Thoracic aorta (tissue), 2 donors: ENCODE data around the gene HSF5. TPM values are rescaled to one million over a fixed set of nuclear protein-coding genes. Genes with fewer than 3 reads are reported as not detected.

Source experiments
- ATAC-seq: fragments of 150-250 bp; one replicate; pipeline ENCODE4 v1.8.0; 2017; ENCODE audit warnings: low read depth; ENCODE audit not compliant: insufficient number of reproducible peaks, low FRiP score
- DNase-seq: peaks from one replicate; pipeline ENCODE4 v3.0.0-alpha.2; 2020; ENCODE audit warnings: low spot score
- H3K27ac ChIP-seq, 2 donors: fragments of 200-600 bp; sonication (generic); 1 replicate in 1 of 2; 2 replicates in 1 of 2; pipeline ENCODE4 v1.5.1; 2016; ENCODE audit warnings: mild to moderate bottlenecking in 2 of 2, moderate library complexity in 2 of 2
- H3K27me3 ChIP-seq: fragments of 200-600 bp; sonication (generic); replicated peaks from 2 replicates; pipeline ENCODE4 v1.6.0; 2016; ENCODE audit warnings: mild to moderate bottlenecking; ENCODE audit not compliant: insufficient read depth
- H3K36me3 ChIP-seq: fragments of 200-600 bp; sonication (generic); one replicate; pipeline ENCODE4 v1.5.1; 2016
- H3K4me1 ChIP-seq, 2 donors: fragments of 200-600 bp; sonication (generic); 1 replicate in 1 of 2; 2 replicates in 1 of 2; pipeline versions ENCODE4 v1.5.1 to v1.6.0; 2016; ENCODE audit warnings: low read depth in 2 of 2, mild to moderate bottlenecking in 1 of 2; ENCODE audit not compliant: control insufficient read depth in 1 of 2
- H3K4me3 ChIP-seq: fragments of 200-600 bp; sonication (generic); 2 replicates; pipeline ENCODE4 v1.5.1; 2016; ENCODE audit warnings: mild to moderate bottlenecking
- H3K9me3 ChIP-seq: fragments of 200-600 bp; sonication (generic); 2 replicates; pipeline ENCODE4 v1.5.1; 2016
- CTCF ChIP-seq: fragments of 200-600 bp; sonication (generic); IDR thresholded peaks from one replicate; pipeline ENCODE4 v1.5.1; 2019; ENCODE audit warnings: antibody characterized with exemption
- total RNA-seq, 2 donors: library from RNA; depleted of rRNA; stranded (reverse); fragments of >200 nt; gene quantifications; one replicate each; pipeline versions ENCODE4 v1.1.0 to v1.2.3, GENCODE V29; 2016

The HSF5 gene
- total RNA-seq, 2 donors from 2014 or later, result 0.14 TPM; not detected in 1

DNA sequence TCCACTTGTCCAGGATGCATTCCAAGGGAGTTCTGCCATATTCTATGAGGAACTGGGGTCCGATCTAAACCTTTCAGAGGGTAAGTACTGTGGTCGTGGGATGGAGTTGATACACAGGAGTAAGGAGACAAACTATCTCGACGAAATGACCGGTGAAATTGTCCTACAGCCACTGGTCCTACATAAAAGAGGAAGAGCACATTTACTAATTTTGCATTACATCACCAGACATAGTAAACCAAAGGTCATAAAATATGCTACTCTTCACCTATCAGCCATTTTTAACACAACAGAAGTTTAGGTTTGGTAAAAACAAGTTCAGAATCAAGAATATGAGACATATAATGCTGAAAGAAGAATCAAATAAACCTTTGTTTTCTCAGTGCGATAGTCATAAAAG is 8.1 kb downstream of the HSF5 start:
- no peak for TF ChIP-seq CTCF
- no peak for DNase-seq
- ATAC-seq, result no peak
- no peak overlapping the region for H3K27ac ChIP-seq
- H3K27me3 ChIP-seq, result no peaks in the 10 kb centered on the region
- no peaks in the 10 kb centered on the region for H3K36me3 ChIP-seq
- no peaks in the 10 kb centered on the region for H3K4me1 ChIP-seq
- no peak overlapping the region for H3K4me3 ChIP-seq
- H3K9me3 ChIP-seq, result no peaks in the 10 kb centered on the region

DNA sequence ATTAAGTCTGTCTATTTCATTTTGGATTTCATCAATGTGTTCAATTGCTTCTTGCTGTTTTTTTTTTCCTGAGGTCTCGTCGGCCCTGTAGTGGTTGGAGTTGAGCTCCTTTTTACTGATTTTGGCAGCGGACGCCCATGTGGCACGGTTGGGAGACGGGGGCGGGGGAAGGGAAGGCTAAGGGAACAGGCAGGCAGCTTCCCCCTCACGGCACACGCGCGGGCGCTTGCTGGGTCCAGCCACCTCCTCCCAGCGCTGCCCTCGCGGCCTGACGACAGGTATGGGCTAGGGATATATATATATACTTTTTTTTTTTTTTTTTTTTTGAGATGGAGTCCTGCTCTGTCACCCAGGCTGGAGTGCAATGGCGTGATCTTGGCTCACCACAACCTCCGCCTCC is 11.4 kb downstream of the HSF5 start:
- no peak for TF ChIP-seq CTCF
- H3K36me3 ChIP-seq, result no peaks in the 10 kb centered on the region
- no peaks in the 10 kb centered on the region for H3K9me3 ChIP-seq
- ATAC-seq (no peak), DNase-seq (no peak)
- no peak overlapping the region for H3K27ac ChIP-seq
- no peak overlapping the region for H3K4me3 ChIP-seq
- H3K4me1 ChIP-seq, result no peaks in the 10 kb centered on the region
- H3K27me3 ChIP-seq, result no peaks in the 10 kb centered on the region

DNA sequence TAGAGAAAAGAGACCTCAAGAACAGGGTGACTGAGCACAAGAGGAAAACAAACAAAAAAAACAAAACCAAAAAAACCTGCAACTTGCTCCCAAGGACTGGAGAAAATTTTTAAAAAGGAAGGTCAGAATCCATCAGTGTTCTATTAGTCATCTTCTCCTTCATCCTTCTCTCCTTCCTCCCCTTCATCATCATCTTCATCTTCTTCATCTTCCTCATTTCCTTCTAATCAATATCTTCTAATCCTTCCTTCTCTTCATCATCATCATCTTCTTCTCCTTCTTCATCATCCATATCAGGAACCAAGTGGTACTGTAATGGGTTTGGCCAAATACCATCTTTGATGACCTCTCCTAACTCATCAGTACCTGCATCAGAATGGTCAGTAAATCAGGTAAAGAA is 12.2 kb downstream of the HSF5 start:
- DNase-seq (no peak), ATAC-seq (no peak)
- Histone ChIP-seq H3K9me3 (no peaks in the 10 kb centered on the region), H3K4me3 (no peak overlapping the region), H3K27ac (no peak overlapping the region), H3K36me3 (no peaks in the 10 kb centered on the region), H3K27me3 (no peaks in the 10 kb centered on the region), H3K4me1 (no peaks in the 10 kb centered on the region)
- no peak for TF ChIP-seq CTCF

DNA sequence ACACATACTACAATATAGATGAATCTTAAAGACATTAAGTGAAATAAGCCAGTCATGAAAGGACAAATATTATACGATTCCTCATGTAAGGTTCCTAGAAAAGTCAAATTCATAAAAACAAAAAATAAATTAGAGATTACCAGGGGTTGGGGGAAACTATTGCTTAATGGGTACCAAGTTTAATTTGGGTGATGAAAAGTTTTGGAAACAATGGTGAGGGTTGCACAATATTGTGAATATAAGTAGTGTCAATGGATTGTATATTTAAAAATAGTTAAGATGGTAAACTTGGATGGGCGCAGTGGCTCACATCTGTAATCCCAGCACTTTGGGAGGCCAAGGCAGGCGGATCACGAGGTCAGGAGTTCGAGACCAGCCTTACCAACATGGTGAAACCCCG is 17.9 kb downstream of the HSF5 start:
- no peaks in the 10 kb centered on the region for H3K27me3 ChIP-seq
- TF ChIP-seq CTCF, result no peak
- H3K27ac ChIP-seq, result no peak overlapping the region
- H3K9me3 ChIP-seq, result no peaks in the 10 kb centered on the region
- no peak overlapping the region for H3K4me3 ChIP-seq
- H3K36me3 ChIP-seq, result no peaks in the 10 kb centered on the region
- DNase-seq (no peak), ATAC-seq (no peak)
- H3K4me1 ChIP-seq, result no peaks in the 10 kb centered on the region

GRCh38 chr17:58468944-58469343 is 19.3 kb downstream of the HSF5 start:
- DNase-seq (no peak), ATAC-seq (no peak)
- Histone ChIP-seq H3K27ac (no peak overlapping the region), H3K4me1 (no peaks in the 10 kb centered on the region), H3K4me3 (no peak overlapping the region), H3K9me3 (no peaks in the 10 kb centered on the region), H3K36me3 (no peaks in the 10 kb centered on the region), H3K27me3 (no peaks in the 10 kb centered on the region)
- TF ChIP-seq CTCF, result no peak
